Endothelial cell (in vitro differentiated cells): Measurements from ENCODE around the gene SBF2. TPM values are rescaled to one million over a fixed set of nuclear protein-coding genes. Genes with fewer than 3 reads are reported as not detected.
A peak's percentile ranks its signal among the peaks of the same experiment; 100 is the strongest.

Experiments
- DNase-seq: peaks from one replicate; pipeline ENCODE4 v3.0.0; 2021; ENCODE audit warnings: low spot score
- H3K27ac Mint-ChIP-seq: one replicate; pipeline ENCODE4 v1.8.0; 2021; ENCODE audit warnings: mixed read lengths, inconsistent platforms; ENCODE audit not compliant: unreplicated experiment
- H3K27me3 Mint-ChIP-seq: one replicate; pipeline ENCODE4 v1.8.0; 2021; ENCODE audit warnings: mild to moderate bottlenecking, moderate library complexity, mixed read lengths, inconsistent platforms; ENCODE audit not compliant: unreplicated experiment
- H3K36me3 Mint-ChIP-seq: one replicate; pipeline ENCODE4 v1.8.0; 2021; ENCODE audit warnings: mild to moderate bottlenecking, low read depth, mixed read lengths, inconsistent platforms; ENCODE audit not compliant: unreplicated experiment
- H3K4me1 Mint-ChIP-seq: one replicate; pipeline ENCODE4 v1.8.0; 2021; ENCODE audit warnings: mild to moderate bottlenecking, mixed read lengths, inconsistent platforms; ENCODE audit not compliant: unreplicated experiment
- H3K4me3 Mint-ChIP-seq: one replicate; pipeline ENCODE4 v1.8.0; 2021; ENCODE audit warnings: mild to moderate bottlenecking, mixed read lengths, inconsistent platforms; ENCODE audit not compliant: unreplicated experiment
- H3K9me3 Mint-ChIP-seq: one replicate; pipeline ENCODE4 v1.8.0; 2021; ENCODE audit warnings: mixed read lengths, inconsistent platforms; ENCODE audit not compliant: unreplicated experiment
- total RNA-seq: library from RNA; stranded (reverse); fragmentation: NEBNext Ultra II Directional; extraction: Animal tissue kit (Norgen Biotek cat#: 25700); gene quantifications from one replicate; pipeline ENCODE4 v1.2.1, GENCODE V29; 2021; ENCODE audit not compliant: unreplicated experiment
- TF ChIP-seq, protein P1 (sequence below): fragments of 200-600 bp; sonication (generic); IDR thresholded peaks from one replicate; pipeline ENCODE4 v1.5.0; 2021; ENCODE audit warnings: antibody characterized with exemption; ENCODE audit not compliant: unreplicated experiment

The SBF2 gene
- total RNA-seq, 1 donor from 2014 or later: 40.8 TPM

DNA sequence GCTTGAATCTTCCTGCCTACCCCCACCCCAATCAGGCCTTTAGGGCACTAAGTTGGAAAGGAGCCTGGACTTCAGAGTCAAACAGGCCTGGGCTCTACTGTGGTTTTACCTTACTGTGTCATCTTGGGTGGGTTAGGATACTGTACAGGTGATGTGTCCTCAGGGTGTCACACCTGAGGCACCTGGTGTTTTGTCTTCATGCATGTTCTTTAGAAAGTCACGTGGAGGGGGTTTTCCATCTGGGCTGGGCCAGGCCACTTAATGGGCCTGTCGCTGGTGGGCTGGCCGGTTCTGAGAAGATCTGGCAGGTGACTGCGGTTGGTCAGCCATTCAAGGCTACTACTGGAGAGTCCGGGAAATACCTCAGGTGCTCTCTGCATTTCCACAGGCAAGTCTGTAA is 537.6 kb downstream of the SBF2 start:
- Mint-ChIP-seq H3K36me3 (peaks cover 3% of the 10 kb centered on the region), H3K4me3 (no peak overlapping the region), H3K27ac (no peak overlapping the region), H3K4me1 (peaks cover 38% of the 10 kb centered on the region), H3K27me3 (peaks cover 15% of the 10 kb centered on the region), H3K9me3 (no peaks in the 10 kb centered on the region)
- no peak for DNase-seq
- TF ChIP-seq, protein P1, sequence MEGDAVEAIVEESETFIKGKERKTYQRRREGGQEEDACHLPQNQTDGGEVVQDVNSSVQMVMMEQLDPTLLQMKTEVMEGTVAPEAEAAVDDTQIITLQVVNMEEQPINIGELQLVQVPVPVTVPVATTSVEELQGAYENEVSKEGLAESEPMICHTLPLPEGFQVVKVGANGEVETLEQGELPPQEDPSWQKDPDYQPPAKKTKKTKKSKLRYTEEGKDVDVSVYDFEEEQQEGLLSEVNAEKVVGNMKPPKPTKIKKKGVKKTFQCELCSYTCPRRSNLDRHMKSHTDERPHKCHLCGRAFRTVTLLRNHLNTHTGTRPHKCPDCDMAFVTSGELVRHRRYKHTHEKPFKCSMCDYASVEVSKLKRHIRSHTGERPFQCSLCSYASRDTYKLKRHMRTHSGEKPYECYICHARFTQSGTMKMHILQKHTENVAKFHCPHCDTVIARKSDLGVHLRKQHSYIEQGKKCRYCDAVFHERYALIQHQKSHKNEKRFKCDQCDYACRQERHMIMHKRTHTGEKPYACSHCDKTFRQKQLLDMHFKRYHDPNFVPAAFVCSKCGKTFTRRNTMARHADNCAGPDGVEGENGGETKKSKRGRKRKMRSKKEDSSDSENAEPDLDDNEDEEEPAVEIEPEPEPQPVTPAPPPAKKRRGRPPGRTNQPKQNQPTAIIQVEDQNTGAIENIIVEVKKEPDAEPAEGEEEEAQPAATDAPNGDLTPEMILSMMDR: no peak

GRCh38 chr11:9755561-9756185 is 538.3 kb downstream of the SBF2 start:
- no peaks in the 10 kb centered on the region for H3K9me3 Mint-ChIP-seq
- TF ChIP-seq, protein P1: no peak
- H3K4me3 Mint-ChIP-seq: peak overlapping the region; percentile 35
- peaks cover 40% of the 10 kb centered on the region for H3K4me1 Mint-ChIP-seq
- H3K27me3 Mint-ChIP-seq: peaks cover 14% of the 10 kb centered on the region
- DNase-seq: no peak
- peak overlapping the region; percentile 74 for H3K27ac Mint-ChIP-seq
- H3K36me3 Mint-ChIP-seq: peaks cover 5% of the 10 kb centered on the region

DNA sequence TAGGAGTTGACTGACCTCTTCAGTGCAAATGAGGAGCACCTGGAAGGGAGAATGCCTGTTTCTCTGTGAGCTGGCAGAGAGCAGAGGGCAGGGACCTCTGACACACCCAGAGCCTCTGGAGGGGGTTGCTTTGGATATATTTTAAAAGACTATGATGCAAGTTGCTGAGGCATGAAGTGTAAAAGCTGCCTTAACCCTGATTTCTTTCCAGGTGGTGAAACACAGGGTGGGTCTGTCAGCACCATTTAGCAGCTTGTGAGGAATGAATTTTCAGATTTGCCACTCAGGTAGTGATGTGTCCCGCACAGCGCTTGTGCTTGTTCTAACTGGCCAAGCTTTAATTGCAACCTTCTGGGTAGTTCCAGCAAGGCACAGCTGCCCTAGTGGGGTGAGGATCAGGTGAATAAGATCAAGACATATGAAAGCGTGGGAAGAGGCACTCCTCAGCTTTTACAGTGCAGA is 540.0 kb downstream of the SBF2 start:
- H3K4me3 Mint-ChIP-seq: no peak overlapping the region

DNA sequence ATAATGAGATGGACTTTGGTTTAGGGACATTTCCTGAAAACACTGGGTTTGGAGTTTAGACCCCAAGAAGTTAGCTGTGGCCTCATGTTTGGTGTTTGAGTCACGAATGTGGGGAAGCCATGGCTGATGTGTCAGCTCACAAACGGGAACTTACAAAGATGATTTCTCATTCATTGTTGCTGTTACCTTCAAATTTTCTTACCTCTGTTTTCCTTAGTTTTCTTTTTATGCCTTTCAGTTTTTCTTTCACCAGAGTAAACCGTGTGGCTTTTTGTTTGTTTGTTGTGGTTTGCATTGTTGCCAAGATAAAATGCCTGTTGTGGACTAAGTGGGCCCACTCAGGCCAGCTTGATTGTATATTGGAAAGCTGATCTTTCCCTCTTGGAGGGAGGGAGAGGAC is 541.0 kb downstream of the SBF2 start:
- TF ChIP-seq, protein P1: no peak
- no peak overlapping the region for H3K27ac Mint-ChIP-seq
- peaks cover 7% of the 10 kb centered on the region for H3K27me3 Mint-ChIP-seq
- no peak for DNase-seq
- peaks cover 21% of the 10 kb centered on the region for H3K36me3 Mint-ChIP-seq
- H3K4me3 Mint-ChIP-seq: no peak overlapping the region
- peaks cover 41% of the 10 kb centered on the region for H3K4me1 Mint-ChIP-seq
- H3K9me3 Mint-ChIP-seq: no peaks in the 10 kb centered on the region

More for the DNA sequence above, 540.0 kb downstream of the SBF2 start:
- H3K4me1 Mint-ChIP-seq: peaks cover 43% of the 10 kb centered on the region
- peaks cover 7% of the 10 kb centered on the region for H3K27me3 Mint-ChIP-seq
- TF ChIP-seq, protein P1: no peak
- no peaks in the 10 kb centered on the region for H3K9me3 Mint-ChIP-seq
- no peak for DNase-seq
- H3K36me3 Mint-ChIP-seq: peaks cover 16% of the 10 kb centered on the region
- H3K27ac Mint-ChIP-seq: peak overlapping the region; percentile 18

DNA sequence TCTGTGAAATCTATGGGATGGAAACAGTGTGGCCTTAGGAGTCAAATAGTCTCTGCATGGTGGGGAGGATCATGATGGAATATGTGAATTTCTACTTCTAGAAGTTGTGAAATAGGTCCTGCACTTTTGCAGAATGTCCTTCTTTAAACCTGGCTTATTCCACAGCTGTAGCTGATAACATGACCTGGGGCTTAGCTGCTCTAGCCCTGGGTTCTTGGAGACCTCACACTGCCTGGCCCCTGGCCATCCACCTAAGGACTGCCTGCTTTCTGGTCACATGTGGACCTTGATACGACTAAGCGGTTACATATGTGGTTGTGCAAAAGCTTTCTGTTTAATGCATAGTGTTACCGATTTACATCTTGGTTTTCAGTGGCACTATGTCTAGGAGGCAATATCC is 541.9 kb downstream of the SBF2 start:
- H3K4me1 Mint-ChIP-seq: peaks cover 35% of the 10 kb centered on the region
- TF ChIP-seq, protein P1: no peak
- no peak overlapping the region for H3K27ac Mint-ChIP-seq
- H3K4me3 Mint-ChIP-seq: no peak overlapping the region
- no peaks in the 10 kb centered on the region for H3K9me3 Mint-ChIP-seq
- DNase-seq: no peak
- peaks cover 3% of the 10 kb centered on the region for H3K27me3 Mint-ChIP-seq
- peaks cover 21% of the 10 kb centered on the region for H3K36me3 Mint-ChIP-seq
